ENCODE results near the gene NRCAM.

NRCAM gene

DNA sequence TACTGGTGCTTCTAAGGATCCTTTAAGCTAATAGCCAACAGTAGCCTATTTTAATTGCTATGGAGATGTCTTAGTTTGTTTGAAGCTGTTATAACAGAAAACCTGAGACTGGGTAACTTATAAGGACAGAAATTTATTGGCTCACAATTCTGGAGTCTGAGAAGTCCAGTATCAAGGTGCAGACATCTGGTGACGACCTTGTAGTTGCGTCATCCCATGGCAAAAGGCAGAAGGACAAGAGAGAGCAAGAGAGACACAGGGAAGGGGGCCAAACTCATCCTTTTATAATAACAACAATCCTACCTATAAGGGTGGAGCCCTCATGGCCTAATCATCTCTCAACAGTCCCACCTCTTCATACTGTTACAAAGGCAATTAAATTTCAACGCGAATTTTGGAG, 39.1 kb downstream of the NRCAM start:
- TF ChIP-seq, protein P1, sequence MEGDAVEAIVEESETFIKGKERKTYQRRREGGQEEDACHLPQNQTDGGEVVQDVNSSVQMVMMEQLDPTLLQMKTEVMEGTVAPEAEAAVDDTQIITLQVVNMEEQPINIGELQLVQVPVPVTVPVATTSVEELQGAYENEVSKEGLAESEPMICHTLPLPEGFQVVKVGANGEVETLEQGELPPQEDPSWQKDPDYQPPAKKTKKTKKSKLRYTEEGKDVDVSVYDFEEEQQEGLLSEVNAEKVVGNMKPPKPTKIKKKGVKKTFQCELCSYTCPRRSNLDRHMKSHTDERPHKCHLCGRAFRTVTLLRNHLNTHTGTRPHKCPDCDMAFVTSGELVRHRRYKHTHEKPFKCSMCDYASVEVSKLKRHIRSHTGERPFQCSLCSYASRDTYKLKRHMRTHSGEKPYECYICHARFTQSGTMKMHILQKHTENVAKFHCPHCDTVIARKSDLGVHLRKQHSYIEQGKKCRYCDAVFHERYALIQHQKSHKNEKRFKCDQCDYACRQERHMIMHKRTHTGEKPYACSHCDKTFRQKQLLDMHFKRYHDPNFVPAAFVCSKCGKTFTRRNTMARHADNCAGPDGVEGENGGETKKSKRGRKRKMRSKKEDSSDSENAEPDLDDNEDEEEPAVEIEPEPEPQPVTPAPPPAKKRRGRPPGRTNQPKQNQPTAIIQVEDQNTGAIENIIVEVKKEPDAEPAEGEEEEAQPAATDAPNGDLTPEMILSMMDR (IDR thresholded peaks at IDR 0.05; ENCODE audit: control extremely low read depth, extremely low read depth, low read depth, missing control alignments) = no peak
- no peak for DNase-seq (ENCODE audit: extremely low spot score)
- ChIA-PET CTCF (interaction anchor here (1.1 to 1.7 kb wide), 3 partner anchors 8 to 80 kb away, joined by 3 to 6 read pairs (median 4); no protein-coding TSS in a partner anchor), POLR2A (no interaction called here)

DNA sequence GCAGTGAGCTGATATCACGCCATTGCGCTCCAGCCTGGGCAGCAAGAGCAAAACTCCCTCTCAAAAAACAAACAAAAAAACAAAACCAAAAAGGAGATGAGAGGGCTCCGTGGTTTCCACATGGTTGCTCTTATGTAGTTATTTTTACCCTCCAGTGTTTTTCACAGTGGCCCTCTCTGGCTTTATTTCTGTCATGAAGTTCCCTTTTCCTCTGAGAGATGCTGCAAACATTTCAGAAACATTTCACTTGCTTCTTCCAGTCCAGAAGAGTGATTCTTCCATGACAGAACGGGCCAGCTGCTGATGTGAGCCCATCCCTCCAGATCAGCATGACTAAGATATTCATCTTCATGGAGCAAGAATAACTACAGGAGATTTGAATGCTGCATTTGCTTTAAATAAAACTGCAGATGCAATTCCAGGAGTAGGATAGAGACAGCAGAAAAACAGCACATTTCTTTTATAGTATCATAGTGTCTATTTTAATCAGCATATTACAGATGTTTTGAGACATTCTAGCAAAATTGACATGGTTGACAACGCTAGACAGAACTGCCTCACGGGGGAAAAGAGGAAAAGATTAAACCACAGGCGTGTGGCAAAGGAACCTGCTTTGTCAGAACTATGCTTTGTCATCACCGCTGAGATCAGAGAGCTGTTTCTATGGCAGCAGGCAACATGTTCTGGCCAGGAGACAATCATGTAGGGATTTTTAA, 40.3 kb downstream of the NRCAM start:
- POLR2A ChIA-PET = no interaction called here
- CTCF ChIA-PET = interaction anchor here (1.7 to 2.0 kb wide), 2 partner anchors 26 to 37 kb away, joined by 5 read pairs; no protein-coding TSS in a partner anchor
- TF ChIP-seq, protein P1 (IDR thresholded peaks at IDR 0.05; ENCODE audit: control extremely low read depth, extremely low read depth, low read depth, missing control alignments) = no peak
- DNase-seq (ENCODE audit: extremely low spot score) = peak; percentile 34

DNA sequence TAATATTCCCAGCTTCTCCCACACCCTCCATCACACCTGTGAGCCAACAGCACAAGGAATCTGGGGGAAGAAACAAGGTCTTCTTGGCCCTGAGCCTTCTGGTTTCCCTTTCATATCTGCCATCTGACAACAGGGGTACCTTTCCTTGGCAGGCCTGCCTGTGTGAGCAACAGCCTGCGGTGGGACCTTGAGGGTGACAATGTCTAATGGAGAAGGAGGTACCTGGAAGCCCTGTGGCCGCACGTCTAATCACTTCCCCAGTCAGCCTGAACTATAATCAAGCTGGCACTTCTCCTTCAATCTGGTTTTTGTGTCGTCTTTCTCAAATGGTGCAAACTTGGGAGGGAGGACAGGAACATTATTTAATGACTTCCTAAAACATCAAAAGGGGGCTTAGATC, 41.2 kb downstream of the NRCAM start:
- TF ChIP-seq, protein P1 (IDR thresholded peaks at IDR 0.05; ENCODE audit: control extremely low read depth, extremely low read depth, low read depth, missing control alignments) = no peak
- CTCF ChIA-PET = interaction anchor here (1.4 to 2.0 kb wide), 5 partner anchors 9 to 210 kb away, joined by 3 to 8 read pairs (median 5); no protein-coding TSS in a partner anchor
- DNase-seq (ENCODE audit: extremely low spot score) = no peak
- POLR2A ChIA-PET = no interaction called here

DNA sequence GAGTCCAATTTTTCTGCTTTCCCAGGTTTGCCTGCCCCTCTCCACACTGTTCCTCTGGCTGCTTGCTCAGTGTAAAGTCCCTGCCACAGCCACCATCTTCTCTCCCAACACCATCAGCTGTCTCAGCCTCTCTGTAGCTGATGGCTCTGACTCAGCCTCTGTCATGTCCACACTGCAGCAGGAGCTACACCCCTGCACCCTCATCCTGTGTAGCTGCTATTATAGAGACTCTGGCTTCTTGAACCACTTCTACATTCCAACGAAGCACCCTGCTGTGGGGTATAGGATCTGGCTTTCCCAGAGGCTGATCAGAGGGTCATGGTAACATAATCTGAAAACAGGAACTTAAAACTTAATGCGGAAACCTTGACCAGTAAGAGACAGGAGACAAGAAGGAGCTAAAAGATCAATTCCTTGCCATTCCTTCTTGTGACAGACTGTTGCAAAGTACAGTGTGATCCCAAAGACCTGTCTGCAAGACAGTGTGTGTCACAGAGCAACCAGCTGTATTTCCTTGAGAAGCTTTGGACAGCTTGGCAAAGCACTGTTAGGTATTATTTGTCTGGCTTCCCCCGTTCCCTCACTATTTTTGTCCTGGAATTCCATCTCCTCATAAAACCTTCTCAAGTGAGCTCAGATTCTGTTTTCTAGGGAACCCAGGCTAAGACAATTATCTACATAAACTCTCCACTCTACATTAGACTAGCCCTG, 42.3 kb downstream of the NRCAM start:
- CTCF ChIA-PET = interaction anchor here (0.9 to 2.0 kb wide), 10 partner anchors 10 to 209 kb away, joined by 3 to 8 read pairs (median 4); partner anchors contain the start of gene PNPLA8
- no peak for DNase-seq (ENCODE audit: extremely low spot score)

DNA sequence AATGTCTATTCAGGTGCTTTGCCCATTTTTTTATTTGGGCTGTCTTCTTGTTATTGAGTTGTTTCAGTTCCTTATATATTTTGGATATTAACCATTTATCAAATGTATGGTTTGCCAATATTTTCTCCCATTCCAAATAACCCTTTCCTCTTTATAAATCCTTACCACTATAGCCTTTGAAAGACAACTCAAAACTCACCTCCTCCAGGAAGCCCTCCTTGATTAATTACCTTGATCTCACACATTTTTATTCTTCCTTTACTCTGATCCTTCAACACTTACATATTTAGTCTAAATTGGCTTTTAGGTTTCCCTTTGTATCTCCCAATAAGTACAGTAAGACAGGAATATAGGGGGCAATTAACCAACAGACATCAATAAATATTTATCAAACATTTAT, 42.9 kb downstream of the NRCAM start:
- ChIA-PET POLR2A (no interaction called here), CTCF (interaction anchor here (1.1 to 2.0 kb wide), 6 partner anchors 10 to 36 kb away, joined by 3 to 8 read pairs (median 4); no protein-coding TSS in a partner anchor)
- no peak for DNase-seq (ENCODE audit: extremely low spot score)
- TF ChIP-seq, protein P1 (IDR thresholded peaks at IDR 0.05; ENCODE audit: control extremely low read depth, extremely low read depth, low read depth, missing control alignments) = no peak

More for the DNA sequence above, 42.3 kb downstream of the NRCAM start:
- POLR2A ChIA-PET = no interaction called here
- TF ChIP-seq, protein P1 (IDR thresholded peaks at IDR 0.05; ENCODE audit: control extremely low read depth, extremely low read depth, low read depth, missing control alignments) = no peak

DNA sequence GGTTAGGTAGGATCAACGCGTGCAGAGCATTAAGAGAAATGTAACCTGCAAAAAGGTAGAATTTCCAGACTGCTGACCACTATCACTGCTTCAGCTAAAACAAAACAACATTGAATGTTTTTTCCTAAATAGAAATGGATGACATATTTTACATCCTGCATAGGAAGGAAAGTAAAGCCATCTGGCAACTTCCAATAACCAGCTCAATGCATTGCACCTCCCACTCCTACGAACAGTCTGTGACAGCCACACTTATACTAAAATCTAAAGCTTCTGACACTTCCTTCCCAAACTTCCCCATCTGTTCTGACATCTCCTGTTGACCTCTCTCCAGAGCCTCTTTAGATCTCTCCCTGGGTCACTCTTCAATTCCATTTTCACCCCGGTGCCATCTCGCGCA, 47.1 kb downstream of the NRCAM start:
- CTCF ChIA-PET = interaction anchor here (1.0 to 1.8 kb wide), 11 partner anchors 9 to 125 kb away, joined by 3 to 8 read pairs (median 4); no protein-coding TSS in a partner anchor
- TF ChIP-seq, protein P1 (IDR thresholded peaks at IDR 0.05; ENCODE audit: control extremely low read depth, extremely low read depth, low read depth, missing control alignments) = no peak
- POLR2A ChIA-PET = interaction anchor here (1.3 kb wide), 1 partner anchor 14 kb away, joined by 3 read pairs; no protein-coding TSS in a partner anchor
- no peak for DNase-seq (ENCODE audit: extremely low spot score)

Data from GM10248 (cell line).